ENCODE data around the gene TMEM221. TPM values are rescaled to one million over a fixed set of nuclear protein-coding genes. Genes with fewer than 3 reads are reported as not detected.

The TMEM221 gene
- not detected for total RNA-seq

GRCh38 chr19:17448131-17448967 is at the start of gene TMEM221:
TMEM221 (minus strand) TSS chr19:17448668; CDS start chr19:17448462, 206 bp downstream.
- ATAC-seq: peak; percentile 62 to 69
- Mint-ChIP-seq H3K9me3 (no peaks in the 10 kb centered on the region), H3K4me1 (ENCODE audit: low read depth) (peaks cover 16% of the 10 kb centered on the region), H3K27me3 (ENCODE audit: low read depth) (peaks cover 13% of the 10 kb centered on the region), H3K36me3 (ENCODE audit: insufficient read depth) (no peaks in the 10 kb centered on the region), H3K4me3 (peak within 1 kb of the TSS; percentile 16)
- peak; percentile 56 for DNase-seq

DNA sequence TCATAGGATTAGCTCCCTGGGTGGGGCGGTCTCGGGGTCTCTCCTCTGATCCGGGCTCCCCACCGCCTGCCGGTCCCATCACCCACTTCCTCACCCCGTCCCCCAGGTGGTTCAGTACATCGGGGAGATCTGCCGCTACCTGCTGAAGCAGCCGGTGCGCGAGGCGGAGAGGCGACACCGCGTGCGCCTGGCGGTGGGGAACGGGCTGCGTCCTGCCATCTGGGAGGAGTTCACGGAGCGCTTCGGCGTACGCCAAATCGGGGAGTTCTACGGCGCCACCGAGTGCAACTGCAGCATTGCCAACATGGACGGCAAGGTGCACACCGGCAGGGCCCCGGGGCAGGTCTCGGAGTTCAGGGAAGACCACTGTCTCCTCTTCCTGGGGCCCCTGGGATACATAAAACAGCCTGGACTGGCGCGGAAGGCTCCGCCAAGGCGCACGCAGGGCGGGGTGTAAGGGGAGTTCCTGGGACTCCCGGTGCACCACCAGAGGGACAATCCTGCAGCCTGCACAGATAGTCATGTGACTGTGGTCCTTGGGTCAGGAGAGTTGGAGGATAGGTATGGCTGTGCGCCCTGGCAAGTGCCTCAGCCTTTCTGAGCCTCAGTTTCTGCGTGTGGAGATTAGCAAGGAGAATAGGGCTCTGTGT is 48.8 kb upstream of the TMEM221 start:
- peaks cover 15% of the 10 kb centered on the region for H3K4me1 Mint-ChIP-seq (ENCODE audit: low read depth)
- no peak for ATAC-seq
- no peaks in the 10 kb centered on the region for H3K9me3 Mint-ChIP-seq

DNA sequence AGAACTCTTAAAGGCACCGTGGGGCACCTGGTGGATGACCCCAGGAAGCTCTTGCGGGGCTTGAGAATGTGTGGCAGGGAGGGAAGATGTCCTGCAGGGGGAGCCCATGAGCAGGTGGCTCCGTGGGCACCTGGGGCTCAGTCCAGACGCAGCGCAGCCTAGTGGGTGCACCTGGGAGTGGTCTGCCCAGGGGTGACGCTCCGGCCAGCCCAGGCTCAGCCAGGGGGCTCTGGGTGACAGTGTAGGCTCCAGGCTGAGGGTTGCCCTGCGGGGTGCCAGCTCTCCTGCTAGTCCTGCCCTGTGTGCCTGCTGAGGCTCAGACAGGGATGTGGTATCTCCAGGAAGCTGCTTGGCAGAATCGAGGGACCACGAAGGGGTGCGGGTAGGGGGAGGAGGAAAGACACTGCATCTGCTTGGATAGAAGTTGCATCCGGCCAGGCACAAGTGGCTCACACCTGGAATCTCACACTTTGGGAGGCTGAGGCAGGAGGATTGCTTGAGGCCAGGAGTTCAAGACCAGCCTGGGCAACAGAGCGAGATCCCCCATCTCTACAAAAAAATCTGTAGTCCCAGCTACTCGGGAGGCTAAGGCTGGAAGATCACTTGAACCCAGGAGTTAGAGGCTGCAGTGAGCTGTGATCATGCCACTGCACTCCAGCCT is 48.0 kb upstream of the TMEM221 start:
- Mint-ChIP-seq H3K27me3 (ENCODE audit: low read depth) (no peaks in the 10 kb centered on the region), H3K4me3 (no peak overlapping the region), H3K36me3 (ENCODE audit: insufficient read depth) (no peaks in the 10 kb centered on the region), H3K4me1 (ENCODE audit: low read depth) (peaks cover 18% of the 10 kb centered on the region), H3K9me3 (no peaks in the 10 kb centered on the region)
- DNase-seq (peak; percentile 74), ATAC-seq (peak; percentile 98 to 99)

More for the DNA sequence above, 48.8 kb upstream of the TMEM221 start:
- DNase-seq: no peak
- Mint-ChIP-seq H3K36me3 (ENCODE audit: insufficient read depth) (no peaks in the 10 kb centered on the region), H3K4me3 (no peak overlapping the region), H3K27me3 (ENCODE audit: low read depth) (no peaks in the 10 kb centered on the region)

GRCh38 chr19:17495639-17496296 is 47.3 kb upstream of the TMEM221 start:
- Mint-ChIP-seq H3K27me3 (ENCODE audit: low read depth) (no peaks in the 10 kb centered on the region), H3K4me1 (ENCODE audit: low read depth) (peaks cover 20% of the 10 kb centered on the region), H3K4me3 (no peak overlapping the region), H3K9me3 (no peaks in the 10 kb centered on the region), H3K36me3 (ENCODE audit: insufficient read depth) (no peaks in the 10 kb centered on the region)
- ATAC-seq: no peak
- no peak for DNase-seq

DNA sequence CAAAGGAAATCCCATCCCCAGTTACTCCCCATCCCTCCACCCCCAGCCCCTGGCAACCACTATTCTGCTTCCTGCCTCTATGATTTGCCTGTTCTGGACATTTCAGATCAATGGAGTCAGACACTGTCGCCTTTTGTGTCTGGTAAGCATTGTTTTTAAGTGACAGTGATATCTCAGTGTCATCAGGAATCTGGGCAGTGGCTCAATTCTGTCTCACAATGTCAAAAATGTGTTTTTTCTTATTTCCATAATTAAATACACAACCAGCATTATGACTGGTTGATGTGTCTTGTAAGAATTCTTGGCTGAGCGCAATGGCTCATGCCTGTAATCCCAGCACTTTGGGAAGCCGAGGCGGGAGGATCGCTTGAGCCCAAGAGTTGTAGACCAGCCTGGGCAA is 42.8 kb upstream of the TMEM221 start:
- no peaks in the 10 kb centered on the region for H3K27me3 Mint-ChIP-seq (ENCODE audit: low read depth)
- ATAC-seq (no peak), DNase-seq (no peak)
- H3K9me3 Mint-ChIP-seq: no peaks in the 10 kb centered on the region
- peaks cover 38% of the 10 kb centered on the region for H3K4me1 Mint-ChIP-seq (ENCODE audit: low read depth)
- no peak overlapping the region for H3K4me3 Mint-ChIP-seq
- no peaks in the 10 kb centered on the region for H3K36me3 Mint-ChIP-seq (ENCODE audit: insufficient read depth)

- no peak for ATAC-seq
- Mint-ChIP-seq H3K9me3 (no peaks in the 10 kb centered on the region), H3K4me1 (ENCODE audit: low read depth) (peaks cover 31% of the 10 kb centered on the region), H3K4me3 (no peak overlapping the region), H3K27me3 (ENCODE audit: low read depth) (no peaks in the 10 kb centered on the region), H3K36me3 (ENCODE audit: insufficient read depth) (no peaks in the 10 kb centered on the region)
- DNase-seq: no peak
Measured at GRCh38 chr19:17490411-17490810, 41.9 kb upstream of the TMEM221 start.

- no peak for DNase-seq
- H3K27me3 Mint-ChIP-seq (ENCODE audit: low read depth): no peaks in the 10 kb centered on the region
- no peaks in the 10 kb centered on the region for H3K36me3 Mint-ChIP-seq (ENCODE audit: insufficient read depth)
- no peak for ATAC-seq
- no peaks in the 10 kb centered on the region for H3K9me3 Mint-ChIP-seq
- H3K4me1 Mint-ChIP-seq (ENCODE audit: low read depth): peaks cover 31% of the 10 kb centered on the region
- H3K4me3 Mint-ChIP-seq: no peak overlapping the region
Measured at GRCh38 chr19:17489392-17490030, 41.0 kb upstream of the TMEM221 start.

DNA sequence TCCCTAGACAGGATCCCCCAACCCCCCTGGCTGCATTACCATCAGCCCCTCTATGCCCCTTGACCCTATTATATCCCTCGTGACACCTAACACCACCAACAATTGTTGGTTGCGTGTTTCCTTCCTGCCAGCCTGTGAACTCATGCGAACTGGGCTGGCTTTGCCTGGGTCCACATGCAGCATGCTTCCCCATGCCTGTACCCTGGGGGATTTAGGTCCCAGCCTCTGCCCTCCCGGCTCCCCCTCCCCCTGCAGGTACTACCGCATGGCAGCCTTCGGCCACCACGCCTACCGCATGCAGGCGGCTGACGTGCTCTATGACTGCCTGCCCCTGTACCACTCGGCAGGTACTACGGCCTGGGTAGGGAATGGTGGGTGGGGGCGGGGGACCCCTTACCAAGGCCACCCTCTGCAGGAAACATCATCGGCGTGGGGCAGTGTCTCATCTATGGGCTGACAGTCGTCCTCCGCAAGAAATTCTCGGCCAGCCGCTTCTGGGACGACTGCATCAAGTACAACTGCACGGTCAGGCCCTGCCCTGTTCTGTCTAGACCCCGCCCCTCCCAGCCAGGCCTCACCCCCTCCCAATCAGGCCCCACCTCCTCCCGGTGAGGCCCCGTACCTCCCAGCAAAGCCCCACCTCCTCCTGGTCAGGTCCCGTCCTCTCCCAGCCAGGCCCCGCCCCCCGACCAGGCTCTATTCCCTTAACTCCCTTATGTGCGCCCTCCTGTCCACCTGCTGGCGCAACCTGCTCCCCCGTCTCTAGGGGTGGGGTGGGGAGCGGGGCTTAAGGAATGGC is 40.3 kb upstream of the TMEM221 start:
- ATAC-seq: peak; percentile 97 to 98
- Mint-ChIP-seq H3K9me3 (no peaks in the 10 kb centered on the region), H3K36me3 (ENCODE audit: insufficient read depth) (no peaks in the 10 kb centered on the region), H3K27me3 (ENCODE audit: low read depth) (no peaks in the 10 kb centered on the region), H3K4me1 (ENCODE audit: low read depth) (peaks cover 31% of the 10 kb centered on the region), H3K4me3 (peak overlapping the region; percentile 49)
- DNase-seq: peak; percentile 68

- ATAC-seq: no peak
- no peaks in the 10 kb centered on the region for H3K36me3 Mint-ChIP-seq (ENCODE audit: insufficient read depth)
- H3K4me1 Mint-ChIP-seq (ENCODE audit: low read depth): peaks cover 31% of the 10 kb centered on the region
- H3K9me3 Mint-ChIP-seq: no peaks in the 10 kb centered on the region
- no peak for DNase-seq
- no peaks in the 10 kb centered on the region for H3K27me3 Mint-ChIP-seq (ENCODE audit: low read depth)
- H3K4me3 Mint-ChIP-seq: no peak overlapping the region
Measured at GRCh38 chr19:17487284-17488121, 39.0 kb upstream of the TMEM221 start.

DNA sequence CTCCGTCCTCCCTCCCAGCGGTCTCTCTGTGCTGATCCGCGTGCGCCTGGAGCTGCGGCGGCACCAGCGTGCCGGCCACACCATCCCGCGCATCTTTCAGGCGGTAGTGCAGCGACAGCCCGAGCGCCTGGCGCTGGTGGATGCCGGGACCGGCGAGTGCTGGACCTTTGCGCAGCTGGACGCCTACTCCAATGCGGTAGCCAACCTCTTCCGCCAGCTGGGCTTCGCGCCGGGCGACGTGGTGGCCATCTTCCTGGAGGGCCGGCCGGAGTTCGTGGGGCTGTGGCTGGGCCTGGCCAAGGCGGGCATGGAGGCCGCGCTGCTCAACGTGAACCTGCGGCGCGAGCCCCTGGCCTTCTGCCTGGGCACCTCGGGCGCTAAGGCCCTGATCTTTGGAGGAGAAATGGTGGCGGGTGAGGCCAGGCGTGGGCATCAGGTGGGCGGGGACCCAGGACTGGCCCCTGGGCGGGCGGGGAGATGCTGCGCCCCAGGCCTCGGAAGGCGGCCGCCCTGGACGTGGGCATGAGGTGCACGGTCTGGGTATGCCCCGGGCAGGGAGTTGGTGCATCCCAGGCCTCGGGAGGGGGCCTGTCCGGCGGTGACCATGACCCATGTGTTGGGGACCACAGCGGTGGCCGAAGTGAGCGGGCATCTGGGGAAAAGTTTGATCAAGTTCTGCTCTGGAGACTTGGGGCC is 38.2 kb upstream of the TMEM221 start:
- no peak for ATAC-seq

DNA sequence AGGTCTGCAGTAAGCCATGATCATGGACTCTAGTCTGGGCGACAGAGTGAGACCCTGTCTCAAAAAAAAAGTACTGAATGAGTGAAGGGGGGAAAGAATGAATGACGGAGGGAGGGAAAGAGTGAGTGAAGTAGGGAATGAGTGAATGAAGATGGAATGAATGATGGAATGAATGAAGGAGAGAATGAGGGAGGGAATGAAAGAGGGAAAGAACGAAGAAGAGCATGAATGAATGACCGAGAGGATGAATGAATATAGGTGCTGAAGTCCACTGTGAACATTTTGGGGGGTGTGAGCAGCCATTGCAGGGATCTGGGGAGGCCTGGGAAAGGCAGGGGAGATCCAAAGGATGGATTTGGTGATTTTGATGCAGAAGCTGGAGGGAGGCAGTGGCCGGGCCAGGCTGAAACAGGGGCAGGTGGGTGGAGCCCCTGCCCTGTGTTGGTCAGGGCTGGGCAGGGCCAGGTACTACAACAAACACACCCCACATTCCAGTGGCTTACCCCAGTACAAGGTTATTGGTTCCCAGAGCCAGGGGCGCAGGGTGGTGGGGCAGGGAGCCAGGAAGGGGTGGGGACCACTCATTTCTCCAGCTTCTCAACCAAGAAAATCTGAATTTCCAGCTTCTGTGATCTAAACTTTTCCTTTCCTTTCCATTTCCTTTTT is 36.2 kb upstream of the TMEM221 start:
- no peaks in the 10 kb centered on the region for H3K36me3 Mint-ChIP-seq (ENCODE audit: insufficient read depth)
- H3K4me3 Mint-ChIP-seq: no peak overlapping the region
- H3K4me1 Mint-ChIP-seq (ENCODE audit: low read depth): peaks cover 21% of the 10 kb centered on the region
- H3K27me3 Mint-ChIP-seq (ENCODE audit: low read depth): no peaks in the 10 kb centered on the region
- ATAC-seq: no peak
- no peaks in the 10 kb centered on the region for H3K9me3 Mint-ChIP-seq
- no peak for DNase-seq

More for the DNA sequence above, 38.2 kb upstream of the TMEM221 start:
- peaks cover 29% of the 10 kb centered on the region for H3K4me1 Mint-ChIP-seq (ENCODE audit: low read depth)
- H3K9me3 Mint-ChIP-seq: no peaks in the 10 kb centered on the region
- H3K36me3 Mint-ChIP-seq (ENCODE audit: insufficient read depth): no peaks in the 10 kb centered on the region
- no peak for DNase-seq
- H3K27me3 Mint-ChIP-seq (ENCODE audit: low read depth): no peaks in the 10 kb centered on the region
- H3K4me3 Mint-ChIP-seq: no peak overlapping the region

GRCh38 chr19:17483605-17484002 is 35.1 kb upstream of the TMEM221 start:
- DNase-seq (no peak), ATAC-seq (no peak)
- Mint-ChIP-seq H3K36me3 (ENCODE audit: insufficient read depth) (no peaks in the 10 kb centered on the region), H3K4me3 (no peak overlapping the region), H3K27me3 (ENCODE audit: low read depth) (no peaks in the 10 kb centered on the region), H3K9me3 (no peaks in the 10 kb centered on the region), H3K4me1 (ENCODE audit: low read depth) (peaks cover 11% of the 10 kb centered on the region)

Measured in activated T-cell treated with anti-CD3 and anti-CD28 coated beads, Interleukin-2, amount 50 U/mL, for 4 hours (primary cell).